Uterus (tissue), 2 donors: ENCODE data around the gene PSMA6.

Source experiments
- CTCF ChIP-seq, 4 experiments: fragments of 200-600 bp in 2 of 4; fragments of 450-650 bp in 2 of 4; sonication (generic) in 2 of 4; IDR thresholded peaks; one replicate each; pipeline ENCODE4 v1.5.1; 2016 to 2019; ENCODE audit warnings: antibody characterized with exemption in 4 of 4, mild to moderate bottlenecking in 2 of 4, moderate library complexity in 1 of 4
- POLR2A ChIP-seq, 2 donors: fragments of 450-650 bp; IDR thresholded peaks; one replicate each; pipeline ENCODE4 v1.6.1; 2016; ENCODE audit warnings: antibody characterized with exemption in 2 of 2, mild to moderate bottlenecking in 1 of 2, moderate library complexity in 1 of 2

GRCh38 chr14:35300228-35300627 lies 8.0 kb downstream of the PSMA6 start:
- TF ChIP-seq POLR2A (IDR thresholded peaks at IDR 0.05) = no peak
- no peak for TF ChIP-seq CTCF (IDR thresholded peaks at IDR 0.05)
